ENCODE results near the gene GLIS1.

DNA sequence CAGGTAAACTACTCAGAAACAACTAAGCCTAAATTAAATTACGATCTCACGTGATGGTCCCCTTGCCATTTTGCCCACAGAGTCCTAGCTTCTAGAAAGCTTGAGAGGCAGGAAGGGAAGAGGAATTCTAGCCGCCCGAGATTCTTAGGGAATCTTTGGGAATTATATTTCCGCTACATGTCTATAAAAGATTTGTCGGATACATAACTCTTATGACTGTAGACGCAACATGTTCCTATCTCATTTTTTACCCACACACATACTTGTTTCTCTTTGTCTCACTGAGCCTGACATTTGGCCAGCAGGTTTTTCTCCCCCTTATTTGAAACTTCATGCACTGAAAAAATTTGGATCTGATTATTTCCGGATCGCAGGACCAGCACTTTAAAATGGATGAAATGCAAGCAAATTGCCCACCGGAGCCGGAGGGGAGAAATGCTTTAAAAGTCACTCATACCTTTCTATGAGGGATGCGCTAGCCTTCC lies 5.5 kb downstream of the GLIS1 start:
- TF ChIP-seq, protein P1, sequence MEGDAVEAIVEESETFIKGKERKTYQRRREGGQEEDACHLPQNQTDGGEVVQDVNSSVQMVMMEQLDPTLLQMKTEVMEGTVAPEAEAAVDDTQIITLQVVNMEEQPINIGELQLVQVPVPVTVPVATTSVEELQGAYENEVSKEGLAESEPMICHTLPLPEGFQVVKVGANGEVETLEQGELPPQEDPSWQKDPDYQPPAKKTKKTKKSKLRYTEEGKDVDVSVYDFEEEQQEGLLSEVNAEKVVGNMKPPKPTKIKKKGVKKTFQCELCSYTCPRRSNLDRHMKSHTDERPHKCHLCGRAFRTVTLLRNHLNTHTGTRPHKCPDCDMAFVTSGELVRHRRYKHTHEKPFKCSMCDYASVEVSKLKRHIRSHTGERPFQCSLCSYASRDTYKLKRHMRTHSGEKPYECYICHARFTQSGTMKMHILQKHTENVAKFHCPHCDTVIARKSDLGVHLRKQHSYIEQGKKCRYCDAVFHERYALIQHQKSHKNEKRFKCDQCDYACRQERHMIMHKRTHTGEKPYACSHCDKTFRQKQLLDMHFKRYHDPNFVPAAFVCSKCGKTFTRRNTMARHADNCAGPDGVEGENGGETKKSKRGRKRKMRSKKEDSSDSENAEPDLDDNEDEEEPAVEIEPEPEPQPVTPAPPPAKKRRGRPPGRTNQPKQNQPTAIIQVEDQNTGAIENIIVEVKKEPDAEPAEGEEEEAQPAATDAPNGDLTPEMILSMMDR (IDR thresholded peaks at IDR 0.05; ENCODE audit: low read depth, low read length): no peak
- TF ChIP-seq POLR2A (IDR thresholded peaks at IDR 0.05; ENCODE audit: extremely low read depth, insufficient read length): no peak
- no peak for TF ChIP-seq MYC (IDR thresholded peaks at IDR 0.05; ENCODE audit: low read depth, low read length)
- TF ChIP-seq, protein P2, sequence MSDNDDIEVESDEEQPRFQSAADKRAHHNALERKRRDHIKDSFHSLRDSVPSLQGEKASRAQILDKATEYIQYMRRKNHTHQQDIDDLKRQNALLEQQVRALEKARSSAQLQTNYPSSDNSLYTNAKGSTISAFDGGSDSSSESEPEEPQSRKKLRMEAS (IDR thresholded peaks at IDR 0.05; ENCODE audit: low read depth, low read length): no peak

Measured in NB4 (cell line).